B cell (primary cell): ENCODE results near the gene RASGRP2. TPM values are rescaled to one million over a fixed set of nuclear protein-coding genes. Genes with fewer than 3 reads are reported as not detected.

Experiments used
- ATAC-seq: fragments of 200-7000 bp; cut with Tn5 transposase; one replicate; pipeline ENCODE4 v1.10.0; 2021; ENCODE audit warnings: low read depth, mild to moderate bottlenecking, moderate number of reproducible peaks, moderate library complexity
- CTCF ChIA-PET: fragments of 350-600 bp; sonication (Branson Sonifier 250); formaldehyde crosslinking; loops from one replicate; lab custom pipeline; 2021; ENCODE audit warnings: antibody characterized with exemption, inconsistent platforms; lab: Charles Lee
- POLR2A ChIA-PET: fragments of 350-600 bp; sonication (Branson Sonifier 250); formaldehyde crosslinking; loops from one replicate; lab custom pipeline; 2021; ENCODE audit warnings: antibody characterized with exemption; lab: Charles Lee
- DNase-seq: peaks from one replicate; pipeline ENCODE4 v3.0.0; 2013
- H2AFZ ChIP-seq: 2 replicates; pipeline ENCODE4 v1.6.1; 2012; ENCODE audit warnings: mild to moderate bottlenecking, low read depth, low read length; ENCODE audit not compliant: insufficient read depth, poor library complexity, severe bottlenecking
- H3K27ac ChIP-seq, 2 donors: 1 replicate in 1 of 2; 2 replicates in 1 of 2; pipeline ENCODE4 v1.5.1; 2012 to 2013; ENCODE audit warnings: low read length in 2 of 2, mild to moderate bottlenecking in 2 of 2, moderate library complexity in 1 of 2
- H3K27me3 ChIP-seq, 4 experiments: fragments of 200-600 bp in 1 of 4; sonication (generic) in 1 of 4; replicated peaks in 1 of 4; 1 replicate in 2 of 4; 2 replicates in 2 of 4; pipeline versions ENCODE4 v1.6.1 to v1.7.0; 2013 to 2016; ENCODE audit warnings: low read length in 3 of 4, mild to moderate bottlenecking in 2 of 4, mixed read lengths in 1 of 4, moderate library complexity in 1 of 4; ENCODE audit not compliant: insufficient read depth in 4 of 4, control insufficient read depth in 3 of 4; ENCODE audit errors: control extremely low read depth in 1 of 4
- H3K36me3 ChIP-seq, 2 experiments: replicated peaks in 1 of 2; 1 replicate in 1 of 2; 2 replicates in 1 of 2; pipeline versions ENCODE4 v1.6.1 to v1.7.1; 2013; ENCODE audit warnings: low read length in 1 of 2; ENCODE audit not compliant: insufficient read depth in 2 of 2, control insufficient read depth in 1 of 2; ENCODE audit errors: control extremely low read depth in 1 of 2, extremely low read depth in 1 of 2
- H3K4me1 ChIP-seq, 2 donors: fragments of 200-600 bp in 1 of 2; sonication (generic) in 1 of 2; 1 replicate in 1 of 2; 2 replicates in 1 of 2; pipeline versions ENCODE4 v1.5.1 to v1.6.1; 2013 to 2017; ENCODE audit warnings: low read length in 2 of 2; ENCODE audit not compliant: control insufficient read depth in 2 of 2, insufficient read depth in 2 of 2
- H3K4me2 ChIP-seq: replicated peaks from 2 replicates; pipeline ENCODE3; 2012; ENCODE audit warnings: mild to moderate bottlenecking, low read depth, low read length; ENCODE audit not compliant: poor library complexity, severe bottlenecking
- H3K4me3 ChIP-seq, 5 experiments: fragments of 200-600 bp in 1 of 5; sonication (generic) in 1 of 5; 1 replicate in 3 of 5; 2 replicates in 2 of 5; pipeline versions ENCODE4 v1.5.1 to v1.7.0; 2011 to 2016; ENCODE audit warnings: low read length in 4 of 5, mild to moderate bottlenecking in 4 of 5, low read depth in 2 of 5, control low read depth in 1 of 5, moderate library complexity in 1 of 5; ENCODE audit not compliant: insufficient read depth in 1 of 5; ENCODE audit errors: control extremely low read depth in 1 of 5, extremely low read depth in 1 of 5
- H3K79me2 ChIP-seq: fragments of 200-600 bp; sonication (generic); one replicate; pipeline ENCODE4 v1.6.0; 2016; ENCODE audit warnings: low read length; ENCODE audit not compliant: control insufficient read depth, insufficient read depth
- H3K9ac ChIP-seq: fragments of 200-600 bp; sonication (generic); 2 replicates; pipeline ENCODE4 v1.6.1; 2017; ENCODE audit warnings: mild to moderate bottlenecking, low read length, moderate library complexity
- H3K9me3 ChIP-seq, 3 donors: one replicate each; pipeline versions ENCODE4 v1.6.1 to v1.7.1; 2013; ENCODE audit warnings: low read length in 2 of 3; ENCODE audit not compliant: control insufficient read depth in 2 of 3, insufficient read depth in 1 of 3; ENCODE audit errors: control extremely low read depth in 1 of 3
- H4K20me1 ChIP-seq: 2 replicates; pipeline ENCODE4 v1.6.0; 2012; ENCODE audit warnings: mild to moderate bottlenecking, low read length; ENCODE audit not compliant: insufficient read depth, control insufficient read depth, poor library complexity, severe bottlenecking
- H3K27ac Mint-ChIP-seq: one replicate; pipeline ENCODE4 v1.8.0; 2021; ENCODE audit warnings: mixed read lengths
- H3K27me3 Mint-ChIP-seq: one replicate; pipeline ENCODE4 v1.8.0; 2021; ENCODE audit warnings: mixed read lengths
- H3K4me1 Mint-ChIP-seq: one replicate; pipeline ENCODE4 v1.8.0; 2021; ENCODE audit warnings: mixed read lengths
- H3K4me3 Mint-ChIP-seq: one replicate; pipeline ENCODE4 v1.8.0; 2021; ENCODE audit warnings: mixed read lengths
- H3K9me3 Mint-ChIP-seq: one replicate; pipeline ENCODE4 v1.8.0; 2022; ENCODE audit warnings: mixed read lengths; ENCODE audit not compliant: insufficient read depth
- EZH2 ChIP-seq: IDR thresholded peaks from 2 replicates; pipeline ENCODE4 v1.6.1; 2012; ENCODE audit warnings: borderline replicate concordance, low read depth, mild to moderate bottlenecking, moderate library complexity, low read length; ENCODE audit not compliant: insufficient read depth, poor library complexity, severe bottlenecking
- WGBS: methylation state at CpG from one replicate; pipeline ENCODE4 v1.1.5; 2013; ENCODE audit warnings: missing lambda C conversion rate; ENCODE audit not compliant: insufficient coverage; 5-methylcytosine and 5-hydroxymethylcytosine counted together
- intact Hi-C: fragments of 100-400 bp; cut with micrococcal nuclease; formaldehyde crosslinking; loops from one replicate; pipeline ENCODE4 v1.10.0; 2022
- polyA plus RNA-seq: library from polyadenylated mRNA; depleted of rRNA; stranded (reverse); fragments of >200 nt; gene quantifications from 2 replicates; pipeline ENCODE4 v1.2.3, GENCODE V29; 2012
- total RNA-seq, 2 donors: library from RNA; stranded (reverse); fragments of 120-200 nt in 1 of 2; gene quantifications; 1 replicate in 1 of 2; 2 replicates in 1 of 2; pipeline versions ENCODE4 v1.2.3 to v1.2.4, GENCODE V29; 2013 to 2022
- TF ChIP-seq, protein P1 (sequence below): fragments of 200-600 bp; IDR thresholded peaks from one replicate; pipeline ENCODE4 v1.8.0; 2022; ENCODE audit warnings: antibody characterized with exemption, mild to moderate bottlenecking

The RASGRP2 gene
- total and polyA plus RNA-seq, 2 donors (not counting 1 experiment from before 2014, with no cell fraction given) = 628 to 1,139 TPM

DNA sequence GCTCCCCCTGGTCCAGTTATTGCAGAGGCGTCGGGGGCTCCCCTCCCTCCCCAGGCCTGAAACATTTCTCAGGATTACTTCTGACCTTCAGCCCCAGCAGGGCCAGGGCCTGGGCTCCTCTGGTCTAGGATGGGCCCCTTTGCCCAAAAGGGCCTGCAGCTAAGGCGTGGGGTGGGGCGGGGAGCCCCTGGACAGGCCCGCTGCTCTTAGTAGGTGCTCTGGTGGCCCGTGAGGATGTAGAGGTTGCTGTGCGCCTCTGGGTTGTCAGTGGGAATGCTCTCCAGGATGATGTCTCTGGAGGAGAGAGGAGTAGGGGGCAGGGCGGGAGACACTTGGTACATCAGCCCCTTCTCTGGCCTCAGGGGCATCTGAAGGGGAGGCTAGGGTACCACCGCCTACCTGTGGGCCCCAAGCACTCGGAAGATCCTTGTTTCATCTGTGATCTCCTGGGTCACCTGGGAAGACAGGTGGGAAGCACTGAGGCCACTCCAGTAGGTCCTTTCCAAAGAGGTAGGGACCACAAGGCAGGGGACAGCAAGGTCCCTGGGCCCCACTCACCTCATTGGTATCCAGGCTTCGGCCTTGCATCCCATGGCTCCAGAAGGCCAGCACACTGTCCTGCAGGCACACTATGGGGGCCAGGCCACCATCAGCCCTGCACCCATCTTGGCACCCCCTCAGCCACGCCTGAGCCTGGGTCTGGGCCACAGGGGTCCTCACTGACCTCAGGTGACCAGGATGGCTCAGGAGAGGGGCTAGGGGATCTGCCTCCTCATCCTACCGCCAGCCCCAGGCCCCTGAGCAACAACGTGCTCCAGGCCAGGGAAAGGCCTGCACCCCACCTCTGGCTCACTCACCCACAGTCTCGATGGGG, 45.6 kb upstream of the RASGRP2 start:
- H3K79me2 ChIP-seq = no peaks in the 10 kb centered on the region
- H2AFZ ChIP-seq = no peak overlapping the region
- no peak overlapping the region for H3K4me3 ChIP-seq
- peaks cover 13 to 18% of the 10 kb centered on the region in 2 donors for H3K4me1 ChIP-seq
- no peaks in the 10 kb centered on the region for H3K27me3 Mint-ChIP-seq
- no peak overlapping the region for H3K4me3 Mint-ChIP-seq
- POLR2A ChIA-PET = interaction anchor here (0.8 kb wide), 1 partner anchor 224 kb away, joined by 3 read pairs; the partner anchor contains the start of gene ARL2
- CTCF ChIA-PET = interaction anchor here (1.7 to 6.6 kb wide), 4 partner anchors 12 to 106 kb away, joined by 8 to 73 read pairs (median 13); partner anchors contain the start of genes CDC42BPG and MAP4K2
- no peaks in the 10 kb centered on the region for H3K9me3 Mint-ChIP-seq
- H3K36me3 ChIP-seq = peaks cover 4 to 48% of the 10 kb centered on the region in 2 experiments
- no peak overlapping the region for H3K27ac ChIP-seq
- DNase-seq = no peak
- H3K4me1 Mint-ChIP-seq = peaks cover 18% of the 10 kb centered on the region
- no peak for ATAC-seq
- no peaks in the 10 kb centered on the region for H3K27me3 ChIP-seq
- 95% methylated on average over 11 of the region's 15 CpGs for WGBS
- no peak overlapping the region for H3K27ac Mint-ChIP-seq
- TF ChIP-seq, protein P1, sequence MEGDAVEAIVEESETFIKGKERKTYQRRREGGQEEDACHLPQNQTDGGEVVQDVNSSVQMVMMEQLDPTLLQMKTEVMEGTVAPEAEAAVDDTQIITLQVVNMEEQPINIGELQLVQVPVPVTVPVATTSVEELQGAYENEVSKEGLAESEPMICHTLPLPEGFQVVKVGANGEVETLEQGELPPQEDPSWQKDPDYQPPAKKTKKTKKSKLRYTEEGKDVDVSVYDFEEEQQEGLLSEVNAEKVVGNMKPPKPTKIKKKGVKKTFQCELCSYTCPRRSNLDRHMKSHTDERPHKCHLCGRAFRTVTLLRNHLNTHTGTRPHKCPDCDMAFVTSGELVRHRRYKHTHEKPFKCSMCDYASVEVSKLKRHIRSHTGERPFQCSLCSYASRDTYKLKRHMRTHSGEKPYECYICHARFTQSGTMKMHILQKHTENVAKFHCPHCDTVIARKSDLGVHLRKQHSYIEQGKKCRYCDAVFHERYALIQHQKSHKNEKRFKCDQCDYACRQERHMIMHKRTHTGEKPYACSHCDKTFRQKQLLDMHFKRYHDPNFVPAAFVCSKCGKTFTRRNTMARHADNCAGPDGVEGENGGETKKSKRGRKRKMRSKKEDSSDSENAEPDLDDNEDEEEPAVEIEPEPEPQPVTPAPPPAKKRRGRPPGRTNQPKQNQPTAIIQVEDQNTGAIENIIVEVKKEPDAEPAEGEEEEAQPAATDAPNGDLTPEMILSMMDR = no peak
- no peak for TF ChIP-seq EZH2
- no peak overlapping the region for H3K9ac ChIP-seq
- H3K9me3 ChIP-seq = no peaks in the 10 kb centered on the region
- intact Hi-C loops = no loop called here
- no peak overlapping the region for H3K4me2 ChIP-seq
- H4K20me1 ChIP-seq = no peaks in the 10 kb centered on the region
